M059J (cell line): ENCODE results near the gene IQSEC1. TPM values are rescaled to one million over a fixed set of nuclear protein-coding genes. Genes with fewer than 3 reads are reported as not detected.

Experiments
- DNase-seq: peaks from one replicate; pipeline ENCODE4 v3.0.0-alpha.2; 2012; ENCODE audit warnings: low read depth
- total RNA-seq: library from RNA; depleted of rRNA; stranded (reverse); fragments of >200 nt; shearing (Covaris generic); gene quantifications from 2 replicates; pipeline ENCODE4 v1.2.3, GENCODE V29; 2014

IQSEC1 gene
- total RNA-seq, 1 experiment from 2014 or later, result 7.4 TPM

- no peak for DNase-seq
Measured at GRCh38 chr3:13085846-13086179, 12.6 kb upstream of the IQSEC1 start.

GRCh38 chr3:13085081-13085845 is 12.0 kb upstream of the IQSEC1 start:
- DNase-seq, result no peak

DNA sequence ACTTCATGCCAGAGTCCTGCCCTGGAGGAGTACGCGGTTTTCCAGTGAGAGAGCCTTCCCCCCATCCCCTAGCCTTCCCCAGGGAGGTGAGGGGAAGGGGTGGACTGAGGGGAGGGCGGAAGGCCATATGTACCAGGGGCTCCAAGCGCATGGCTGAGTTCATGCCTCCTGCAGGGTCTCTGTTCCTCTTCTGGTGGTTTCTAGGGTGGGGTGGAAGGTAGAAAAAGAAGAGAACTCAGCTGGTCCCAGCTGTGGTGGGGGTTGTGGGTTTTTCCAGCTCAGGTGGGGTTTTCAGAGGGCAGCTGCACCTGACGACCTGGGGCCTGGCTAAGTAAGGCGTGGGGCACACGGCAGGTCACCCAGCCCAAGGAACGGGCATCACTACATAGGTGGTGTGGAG is 10.7 kb upstream of the IQSEC1 start:
- no peak for DNase-seq

DNA sequence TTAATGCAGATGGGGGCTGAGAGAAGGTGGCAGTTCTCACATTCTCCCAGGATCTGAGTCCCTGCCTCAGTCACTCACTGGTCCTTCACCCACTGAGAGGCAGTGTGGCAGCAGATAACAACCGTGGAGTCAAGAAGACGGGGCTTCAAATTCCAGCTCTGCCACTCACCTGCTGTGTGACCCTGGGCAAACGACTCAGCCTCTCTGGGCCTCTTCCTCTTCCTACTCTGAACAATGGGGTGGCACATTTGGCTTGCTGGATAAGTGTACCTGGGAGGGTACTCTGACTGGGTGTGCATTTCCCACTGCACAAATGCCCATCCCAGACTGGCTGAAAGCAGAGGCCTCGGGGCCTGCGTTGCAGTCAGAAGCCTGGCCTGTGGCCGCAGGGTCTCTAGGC is 10.0 kb upstream of the IQSEC1 start:
- no peak for DNase-seq

DNA sequence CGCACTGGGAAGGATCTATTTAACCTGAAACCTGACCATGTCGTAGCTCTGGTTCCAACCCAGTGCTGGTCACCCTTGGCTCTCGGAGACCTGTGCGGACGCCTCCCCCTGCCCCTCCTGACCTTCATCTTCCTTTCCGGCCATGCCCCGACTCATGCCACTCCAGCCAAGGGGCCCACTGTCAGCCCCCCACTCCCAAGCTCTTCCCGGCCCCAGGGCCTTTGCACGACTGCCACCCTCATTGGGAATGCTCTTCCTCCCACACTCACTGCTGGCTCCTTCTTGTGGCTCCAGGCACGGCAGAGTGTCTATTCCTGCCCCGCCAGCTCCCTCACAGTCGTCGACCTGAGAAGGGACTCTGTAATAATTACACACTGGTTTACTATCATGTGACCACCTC is 9.4 kb upstream of the IQSEC1 start:
- no peak for DNase-seq

- no peak for DNase-seq
Measured at GRCh38 chr3:13081603-13082360, 8.6 kb upstream of the IQSEC1 start.

DNA sequence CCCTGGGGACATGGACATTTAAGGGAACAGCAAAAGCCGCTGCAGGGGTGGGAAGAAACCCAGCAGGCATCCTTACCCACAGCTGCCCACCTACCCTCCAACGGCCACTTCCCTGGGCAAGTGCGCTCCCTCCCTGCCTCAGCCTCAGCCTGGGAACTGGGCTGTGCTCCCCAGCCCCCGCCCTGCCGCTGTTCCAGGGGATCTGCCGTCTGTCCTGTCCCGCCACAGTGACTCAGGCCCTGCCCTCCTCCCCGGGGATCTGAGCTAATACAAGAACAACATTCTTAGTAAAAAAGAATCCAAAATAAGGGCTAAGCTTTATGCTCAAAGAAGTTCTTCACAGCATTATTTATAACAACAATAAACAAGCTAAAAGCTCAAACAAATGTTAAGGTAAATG is 7.4 kb upstream of the IQSEC1 start:
- no peak for DNase-seq

- DNase-seq, result no peak
Measured at GRCh38 chr3:13080026-13080425, 6.8 kb upstream of the IQSEC1 start.

DNA sequence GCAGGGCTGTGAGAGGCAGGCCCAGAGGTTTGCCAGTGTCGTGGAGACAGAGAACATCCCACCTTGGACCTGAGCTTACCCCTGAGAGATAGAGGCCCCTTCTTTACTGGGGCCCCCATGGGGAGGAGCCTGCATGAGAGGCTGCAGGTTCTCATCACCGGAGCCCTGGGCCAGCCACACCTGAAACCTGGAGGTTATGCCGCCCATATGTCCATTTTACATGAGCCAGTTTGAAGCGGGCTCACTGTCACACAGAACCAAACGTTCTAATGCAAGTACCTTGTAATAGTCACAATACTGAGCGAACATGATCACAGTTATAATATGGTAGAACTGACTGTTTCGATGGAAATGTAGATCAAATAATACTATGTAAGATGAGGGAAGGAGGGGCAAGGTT is 6.3 kb upstream of the IQSEC1 start:
- DNase-seq, result no peak

GRCh38 chr3:13079051-13079450 is 5.8 kb upstream of the IQSEC1 start:
- no peak for DNase-seq

DNA sequence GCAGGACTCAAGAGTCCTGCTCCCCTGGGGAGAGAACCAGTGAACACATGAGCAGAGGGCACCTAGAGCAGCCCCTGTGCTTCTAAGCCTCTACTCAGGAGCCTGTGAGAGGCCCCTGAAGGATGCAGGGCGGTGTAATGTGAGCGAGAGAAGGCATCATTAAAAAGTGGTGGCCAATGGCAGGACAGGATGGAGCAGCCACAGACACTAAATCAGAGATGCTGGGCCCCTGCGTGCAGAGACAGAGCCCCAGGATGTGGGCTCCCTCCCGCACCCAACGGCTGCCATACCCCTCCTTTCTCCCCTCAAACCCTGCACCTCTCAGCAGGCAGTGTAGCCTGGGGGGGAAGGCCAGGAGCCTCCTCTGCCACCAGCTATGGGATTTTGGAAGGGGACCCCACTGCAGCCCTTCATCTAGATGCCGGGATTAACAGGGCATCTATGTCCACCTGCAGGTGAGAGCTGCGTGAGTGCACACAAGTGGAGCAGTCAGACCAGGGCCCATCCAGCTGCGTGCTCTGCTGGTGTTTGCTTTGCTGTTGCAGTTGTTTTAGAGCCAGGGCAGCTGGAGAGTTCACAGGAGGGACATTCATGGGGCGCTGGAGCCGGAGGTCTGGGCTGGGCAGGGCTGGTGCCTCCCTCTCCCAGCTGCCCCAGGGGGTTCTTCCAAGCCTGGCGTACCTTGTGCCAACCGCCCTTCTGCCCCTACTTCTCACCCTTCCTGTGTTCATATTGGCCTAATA is 5.1 kb upstream of the IQSEC1 start:
- no peak for DNase-seq

DNA sequence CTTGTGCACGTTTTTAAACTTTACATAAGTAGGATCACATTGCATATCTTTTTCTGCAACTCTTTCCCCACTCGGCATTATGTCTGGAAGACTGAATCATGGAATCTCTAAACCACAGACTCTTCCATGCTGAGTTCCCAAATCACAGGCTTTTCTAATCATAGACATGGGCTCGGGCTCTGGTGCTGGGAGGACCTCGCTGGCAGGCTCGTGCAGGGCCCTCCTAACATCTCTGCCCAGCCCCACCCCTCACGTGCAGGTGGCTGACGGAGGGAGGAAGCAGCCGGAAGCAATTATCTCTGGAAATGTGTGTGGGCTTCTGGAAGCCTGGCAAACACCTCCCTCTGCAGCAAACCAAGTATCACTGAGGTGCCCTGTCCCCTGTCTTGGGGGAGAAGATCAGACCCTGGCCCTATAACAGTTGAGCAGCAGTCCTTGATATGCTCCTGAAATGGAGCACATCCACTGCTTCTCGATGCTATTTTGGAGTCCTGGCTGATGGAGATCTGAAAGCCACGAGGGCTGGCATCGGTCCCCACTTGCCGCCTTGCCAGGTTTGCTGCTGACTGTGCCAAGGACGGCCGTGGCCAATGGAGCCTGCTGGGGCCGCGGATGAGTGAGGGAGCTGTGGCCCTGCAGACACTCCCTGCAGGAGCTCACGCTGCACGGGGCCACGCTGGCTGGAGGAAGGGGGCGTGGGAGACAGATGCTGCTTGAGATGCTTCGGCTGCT is 4.4 kb upstream of the IQSEC1 start:
- DNase-seq, result no peak

- no peak for DNase-seq
Measured at GRCh38 chr3:13075986-13076654, 2.9 kb upstream of the IQSEC1 start.

DNA sequence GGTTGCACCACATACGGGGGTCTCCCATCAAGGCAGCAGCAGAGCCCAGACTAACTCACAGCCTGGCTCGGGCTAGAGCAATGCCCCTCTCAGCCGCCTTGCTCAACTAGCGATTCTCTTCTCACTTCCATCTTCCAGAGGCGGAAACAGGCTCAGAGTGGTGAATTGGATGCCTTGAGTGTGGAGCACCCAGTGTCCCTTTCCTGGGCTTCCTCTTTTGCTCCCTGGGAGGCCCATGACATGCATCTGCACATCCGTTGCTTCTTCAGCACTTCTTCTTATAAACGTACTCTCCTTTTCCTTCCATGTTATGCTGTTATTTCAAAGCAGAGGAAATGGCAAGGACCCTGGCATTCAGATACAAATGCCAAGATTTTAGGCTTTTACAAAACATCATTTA is 2.1 kb upstream of the IQSEC1 start:
- no peak for DNase-seq

DNA sequence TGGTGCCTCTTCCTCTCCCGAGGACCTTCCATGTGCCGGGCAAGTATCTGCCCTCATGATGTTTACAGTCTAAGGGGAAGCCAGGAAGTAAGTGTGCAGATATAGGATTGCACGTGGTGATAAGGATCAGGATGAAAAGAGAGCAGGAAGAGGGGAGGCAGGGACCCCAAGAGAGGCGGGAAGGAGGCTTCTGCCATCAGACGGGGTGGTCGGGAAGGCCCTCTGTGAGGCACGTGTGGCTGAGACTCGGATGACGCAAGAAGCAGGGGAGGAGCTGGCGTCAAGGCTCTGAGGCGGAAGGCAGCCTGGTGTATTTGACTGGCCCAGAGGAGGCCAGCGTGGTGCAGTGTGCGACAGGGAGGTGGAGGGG is 762 bp upstream of the IQSEC1 start:
- no peak for DNase-seq

DNA sequence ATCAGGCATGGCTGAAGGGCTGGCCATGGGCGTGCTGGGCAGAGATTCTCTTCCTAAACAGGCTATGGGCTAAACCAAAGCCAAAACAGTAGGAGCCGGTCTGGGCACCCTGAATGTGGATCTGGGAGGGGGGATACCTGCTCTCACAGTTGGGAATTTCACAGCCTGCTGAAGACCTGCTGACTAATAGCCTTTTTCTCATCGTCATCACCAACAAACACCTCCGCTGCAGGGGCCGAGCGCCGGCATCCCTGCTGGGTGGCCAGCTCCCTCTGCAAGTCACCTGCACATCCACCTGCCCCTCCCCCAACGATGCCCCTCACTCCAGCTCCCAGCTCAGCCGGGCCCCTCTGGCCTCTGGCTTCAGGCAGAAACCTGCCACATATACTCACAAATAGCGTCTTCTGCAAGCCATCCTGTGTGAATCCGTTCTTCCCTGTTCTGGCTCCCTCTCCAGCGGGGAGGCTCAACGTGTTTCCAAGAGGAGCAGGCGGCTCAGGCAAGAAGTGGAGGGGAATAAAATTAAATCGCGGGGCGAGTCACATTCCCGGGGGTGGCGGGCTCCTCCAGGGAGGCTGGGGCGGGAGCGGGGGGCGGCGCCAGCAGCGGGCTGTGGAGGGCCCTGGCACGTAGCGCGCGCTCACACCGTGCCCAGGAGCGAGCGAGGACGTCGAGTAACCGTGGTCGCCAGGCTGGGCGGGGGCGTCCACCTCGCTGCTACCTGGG is 466 bp downstream of the IQSEC1 start:
- DNase-seq, result no peak

DNA sequence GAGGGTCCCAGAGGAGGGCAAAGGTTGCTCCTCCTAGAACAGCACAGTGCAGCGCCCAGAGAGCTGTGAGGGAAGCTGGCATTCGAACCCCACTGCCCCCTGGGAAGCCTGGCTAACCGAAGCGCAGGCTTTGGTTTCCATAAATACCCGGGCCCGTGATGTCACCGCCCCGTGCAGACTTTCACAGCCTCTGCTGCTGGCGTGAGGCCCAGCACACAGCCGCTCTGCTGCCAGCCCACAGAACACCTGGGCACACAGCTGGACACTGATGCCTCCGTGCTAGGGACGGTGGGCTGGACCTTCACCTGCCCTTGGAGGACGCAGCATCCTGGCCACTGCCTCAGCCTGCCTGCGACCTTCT is 1.0 kb downstream of the IQSEC1 start:
- peak; percentile 31 for DNase-seq

GRCh38 chr3:13071695-13072094 is 1.5 kb downstream of the IQSEC1 start:
- no peak for DNase-seq

DNA sequence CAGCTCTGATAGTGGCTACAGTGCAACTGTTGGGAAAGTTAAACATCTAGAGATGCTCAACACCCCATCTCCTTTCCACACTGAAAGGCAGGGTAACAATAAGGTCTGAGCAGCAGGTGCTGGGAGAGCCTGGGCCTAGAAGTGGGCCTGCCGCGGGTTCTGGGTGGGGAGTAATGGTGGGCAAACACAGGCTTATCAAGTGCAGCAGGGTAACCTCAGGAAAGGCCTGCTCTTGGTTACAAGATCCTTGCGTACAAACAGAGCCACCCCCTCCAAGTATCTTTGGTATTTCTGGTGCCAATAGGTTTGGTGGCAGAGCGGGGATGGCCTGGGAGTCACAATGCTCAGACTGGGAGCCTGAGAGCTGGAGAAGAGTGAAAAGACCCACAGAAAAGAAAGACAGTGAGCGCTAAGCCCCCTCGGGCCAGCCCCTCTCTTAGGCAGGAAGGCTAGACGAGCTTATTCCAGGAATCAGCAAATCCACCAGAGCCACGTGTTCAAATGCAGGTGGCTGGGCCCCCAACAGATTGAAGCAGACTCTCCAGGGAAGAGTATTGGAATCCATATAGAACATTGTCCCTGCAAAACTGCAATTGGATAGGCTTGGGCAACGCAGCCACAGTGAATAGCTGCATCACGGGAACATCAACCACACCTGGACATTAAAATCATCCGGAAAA is 2.7 kb downstream of the IQSEC1 start:
- DNase-seq, result no peak

DNA sequence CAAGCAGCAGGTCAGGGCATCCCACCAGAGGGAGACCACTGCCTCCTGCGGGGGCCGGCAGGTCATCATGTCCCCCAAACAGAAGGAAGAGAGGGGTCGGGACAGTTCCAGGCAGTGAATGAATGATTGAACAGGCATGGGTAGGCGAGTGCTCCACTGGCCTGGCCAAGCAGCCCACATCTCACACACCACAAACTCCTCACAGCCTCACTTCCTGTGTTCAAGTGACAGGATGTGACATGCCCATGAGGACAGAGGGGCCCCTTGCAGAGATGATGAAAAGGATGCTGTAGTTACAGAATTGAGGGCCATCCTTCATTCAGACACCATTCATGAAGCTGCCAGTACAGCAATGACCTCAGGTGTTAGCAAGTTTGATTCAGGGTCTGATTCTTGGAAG is 3.7 kb downstream of the IQSEC1 start:
- DNase-seq, result no peak
